Osteocyte (in vitro differentiated cells): Measurements from ENCODE around the gene CAMK1D. TPM values are rescaled to one million over a fixed set of nuclear protein-coding genes. Genes with fewer than 3 reads are reported as not detected.
"Not testable (repeated sequence)": the region's sequence is repeated elsewhere in the genome, so short reads cannot be mapped to it uniquely, and the experiment has no call there.

Experiments
- DNase-seq: peaks from one replicate; pipeline ENCODE4 v3.0.0; 2021; ENCODE audit warnings: mixed read lengths; ENCODE audit not compliant: unreplicated experiment; ENCODE audit errors: extremely low spot score
- H3K27ac Mint-ChIP-seq: one replicate; pipeline ENCODE4 v1.8.0; 2021; ENCODE audit warnings: mild to moderate bottlenecking, mixed read lengths; ENCODE audit not compliant: unreplicated experiment
- H3K27me3 Mint-ChIP-seq: one replicate; pipeline ENCODE4 v1.8.0; 2021; ENCODE audit warnings: mixed read lengths; ENCODE audit not compliant: unreplicated experiment
- H3K36me3 Mint-ChIP-seq: one replicate; pipeline ENCODE4 v1.8.0; 2021; ENCODE audit warnings: mixed read lengths; ENCODE audit not compliant: unreplicated experiment
- H3K4me1 Mint-ChIP-seq: one replicate; pipeline ENCODE4 v1.8.0; 2021; ENCODE audit warnings: mixed read lengths; ENCODE audit not compliant: unreplicated experiment
- H3K4me3 Mint-ChIP-seq: one replicate; pipeline ENCODE4 v1.8.0; 2021; ENCODE audit warnings: mild to moderate bottlenecking, moderate library complexity, mixed read lengths; ENCODE audit not compliant: unreplicated experiment
- H3K9me3 Mint-ChIP-seq: one replicate; pipeline ENCODE4 v1.8.0; 2021; ENCODE audit warnings: mixed read lengths; ENCODE audit not compliant: unreplicated experiment
- CTCF ChIP-seq: fragments of 200-600 bp; sonication (generic); IDR thresholded peaks from 2 replicates; pipeline ENCODE4 v1.5.0; 2021; ENCODE audit warnings: antibody characterized with exemption, mild to moderate bottlenecking, moderate library complexity
- total RNA-seq: library from RNA; stranded (reverse); gene quantifications from 2 replicates; pipeline ENCODE4 v1.2.1, GENCODE V29; 2021

CAMK1D gene
- total RNA-seq, 1 donor from 2014 or later: 13.7 TPM

GRCh38 chr10:12327074-12327473 lies 22.3 kb upstream of the CAMK1D start:
- Mint-ChIP-seq H3K9me3 (no peaks in the 10 kb centered on the region), H3K36me3 (no peaks in the 10 kb centered on the region), H3K4me1 (peaks cover 11% of the 10 kb centered on the region), H3K27ac (no peak overlapping the region), H3K27me3 (no peaks in the 10 kb centered on the region), H3K4me3 (no peak overlapping the region)
- no peak for DNase-seq
- no peak for TF ChIP-seq CTCF

DNA sequence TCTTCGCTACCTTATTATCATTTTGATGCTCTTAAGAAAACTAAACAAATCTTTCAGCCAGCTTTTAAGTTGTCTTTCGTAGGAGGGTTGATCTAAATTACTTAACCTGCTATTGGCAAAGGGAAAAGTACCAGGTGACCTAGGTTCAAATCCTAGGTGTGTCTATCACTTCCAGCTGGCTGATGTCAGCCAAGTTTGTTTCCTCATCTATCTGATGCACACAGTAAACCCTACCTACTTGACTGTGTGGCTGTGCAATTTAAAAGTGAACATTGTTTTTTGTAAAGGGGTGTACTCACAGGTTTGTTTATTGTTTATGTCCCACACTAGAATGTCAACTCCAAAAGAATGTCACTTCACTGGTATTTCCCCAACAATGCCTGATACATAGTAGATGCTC lies 21.9 kb upstream of the CAMK1D start:
- Mint-ChIP-seq H3K36me3 (no peaks in the 10 kb centered on the region), H3K4me1 (peaks cover 11% of the 10 kb centered on the region), H3K4me3 (no peak overlapping the region), H3K9me3 (no peaks in the 10 kb centered on the region), H3K27ac (no peak overlapping the region), H3K27me3 (no peaks in the 10 kb centered on the region)
- DNase-seq: no peak
- no peak for TF ChIP-seq CTCF

DNA sequence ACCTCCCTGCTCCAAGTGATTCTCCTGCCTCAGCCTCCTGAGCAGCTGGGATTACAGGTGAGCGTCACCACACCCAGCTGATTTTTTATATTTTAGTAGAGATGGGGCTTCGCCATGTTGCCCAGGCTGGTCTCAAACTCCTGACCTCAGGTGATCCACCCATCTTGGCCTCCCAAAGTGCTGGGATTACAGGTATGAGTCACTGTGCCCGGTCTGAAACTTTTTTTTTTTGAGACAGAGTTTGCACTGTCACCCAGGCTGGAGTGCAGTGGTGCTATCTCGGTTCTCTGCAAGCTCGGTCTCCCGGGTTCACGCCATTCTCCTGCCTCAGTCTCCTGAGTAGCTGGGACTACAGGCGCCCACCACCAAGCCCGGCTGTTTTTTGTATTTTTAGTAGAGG lies 21.0 kb upstream of the CAMK1D start:
- H3K4me1 Mint-ChIP-seq: peaks cover 18% of the 10 kb centered on the region
- H3K4me3 Mint-ChIP-seq, H3K27me3 Mint-ChIP-seq, H3K36me3 Mint-ChIP-seq, H3K9me3 Mint-ChIP-seq, H3K27ac Mint-ChIP-seq, DNase-seq: not testable (repeated sequence)

DNA sequence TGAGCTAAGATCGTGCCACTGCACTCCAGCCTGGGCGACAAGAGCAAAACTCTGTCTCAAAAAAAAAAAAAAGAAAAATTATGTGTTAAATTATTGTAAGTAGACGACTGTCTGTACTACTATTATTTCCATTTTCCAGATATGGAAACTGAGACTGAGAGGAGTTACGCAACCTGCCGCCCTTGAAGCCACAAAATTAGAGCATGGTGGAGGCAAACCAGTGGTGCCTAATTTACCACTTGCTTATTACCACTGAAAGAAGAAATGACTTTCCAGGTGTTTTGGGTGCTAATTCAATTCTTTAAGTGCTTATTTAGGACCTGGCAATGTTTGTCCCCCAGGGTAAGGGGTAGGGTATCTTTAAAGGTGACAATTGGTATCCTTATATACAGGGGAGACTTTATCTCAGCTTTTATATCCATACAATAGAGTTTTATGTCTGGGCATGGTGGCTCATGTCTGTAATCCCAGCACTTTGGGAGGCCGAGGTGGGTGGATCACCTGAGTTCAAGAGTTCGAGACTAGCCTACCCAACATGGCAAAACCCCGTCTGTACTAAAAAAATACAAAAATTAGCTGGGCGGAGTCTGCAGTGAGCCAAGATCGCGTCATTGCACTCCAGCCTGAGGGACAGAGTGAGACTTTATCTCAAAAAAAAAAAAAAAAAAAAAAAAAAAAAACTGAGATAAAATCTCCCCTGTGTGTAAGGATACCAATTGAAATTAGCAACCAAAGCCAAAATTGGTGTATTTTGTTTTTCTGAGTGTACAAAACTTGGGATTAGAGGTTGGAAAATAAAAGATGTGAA lies 16.6 kb upstream of the CAMK1D start:
- H3K4me3 Mint-ChIP-seq: peak overlapping the region; percentile 52
- H3K27ac Mint-ChIP-seq: peak overlapping the region; percentile 96
- no peaks in the 10 kb centered on the region for H3K36me3 Mint-ChIP-seq
- no peaks in the 10 kb centered on the region for H3K9me3 Mint-ChIP-seq
- H3K4me1 Mint-ChIP-seq: peaks cover 35% of the 10 kb centered on the region
- no peak for TF ChIP-seq CTCF
- DNase-seq: no peak
- no peaks in the 10 kb centered on the region for H3K27me3 Mint-ChIP-seq

DNA sequence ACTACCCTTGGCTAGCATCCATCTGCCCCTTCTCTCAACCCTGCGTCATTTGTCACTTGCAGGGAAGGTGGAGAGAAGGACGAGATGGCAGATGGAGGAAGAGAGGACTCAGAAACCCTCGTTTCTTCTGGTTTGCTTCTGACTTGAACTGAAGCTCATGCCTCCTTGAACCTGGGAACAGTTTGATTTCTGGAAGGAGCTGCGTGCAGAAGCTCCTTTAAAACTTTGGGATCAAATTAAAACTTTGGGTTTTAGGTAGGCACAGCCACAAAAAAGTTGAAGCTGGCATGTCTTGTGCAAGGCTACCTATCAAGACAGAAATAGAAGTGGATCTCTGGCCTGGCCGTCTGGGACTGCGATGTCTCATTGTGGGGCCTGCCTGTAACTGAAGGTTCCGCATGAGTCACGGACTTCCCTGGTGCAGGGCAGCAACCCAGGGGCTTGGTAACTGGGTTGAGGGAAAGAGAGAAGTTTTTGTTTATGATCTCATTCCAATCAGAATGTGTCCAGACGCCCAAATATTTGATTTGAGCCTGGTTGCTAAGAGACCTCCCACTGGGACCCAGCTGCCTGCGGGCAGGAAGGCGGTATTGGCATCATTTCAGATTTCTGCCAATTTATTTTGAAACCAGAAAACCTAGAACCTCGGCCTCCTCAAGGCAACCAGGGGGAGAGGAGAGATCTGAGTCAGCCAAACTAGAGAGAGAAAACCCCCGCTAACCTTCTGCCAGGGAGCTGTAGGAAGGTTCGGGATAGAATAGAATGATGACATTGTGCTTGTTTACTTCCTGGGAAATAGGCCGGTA lies 15.8 kb upstream of the CAMK1D start:
- Mint-ChIP-seq H3K4me3 (peak overlapping the region; percentile 52), H3K9me3 (no peaks in the 10 kb centered on the region), H3K36me3 (no peaks in the 10 kb centered on the region), H3K27ac (peak overlapping the region; percentile 96), H3K27me3 (no peaks in the 10 kb centered on the region), H3K4me1 (peaks cover 39% of the 10 kb centered on the region)
- DNase-seq: peak; percentile 96
- peak; percentile 17 for TF ChIP-seq CTCF
